ENCODE results near the gene FMN1. TPM values are rescaled to one million over a fixed set of nuclear protein-coding genes. Genes with fewer than 3 reads are reported as not detected.

Gene FMN1
- total RNA-seq, 1 donor from 2014 or later: 4.0 TPM

DNA sequence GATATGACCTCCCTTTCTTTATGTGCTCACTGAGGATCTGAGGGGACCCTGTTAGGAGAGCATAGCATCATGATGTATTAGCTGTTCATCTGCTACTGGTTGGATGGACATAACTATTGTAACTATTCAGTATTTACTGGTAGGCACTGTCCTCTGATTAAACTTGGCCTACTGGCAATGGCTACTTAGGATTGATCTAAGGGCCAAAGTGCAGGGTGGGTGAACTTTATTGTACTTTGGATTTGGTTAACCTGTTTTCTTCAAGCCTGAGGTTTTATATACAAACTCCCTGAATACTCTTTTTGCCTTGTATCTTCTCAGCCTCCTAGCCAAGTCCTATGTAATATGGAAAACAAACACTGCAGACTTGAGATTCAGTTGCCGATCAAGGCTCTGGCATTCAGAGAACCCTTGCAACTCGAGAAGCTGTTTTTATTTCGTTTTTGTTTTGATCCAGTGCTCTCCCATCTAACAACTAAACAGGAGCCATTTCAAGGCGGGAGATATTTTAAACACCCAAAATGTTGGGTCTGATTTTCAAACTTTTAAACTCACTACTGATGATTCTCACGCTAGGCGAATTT lies 461.8 kb downstream of the FMN1 start:
- Mint-ChIP-seq H3K4me1 (ENCODE audit: low read depth) (peaks cover 54% of the 10 kb centered on the region), H3K27ac (ENCODE audit: unreplicated experiment) (peak overlapping the region; percentile 84), H3K27me3 (ENCODE audit: low read depth) (no peaks in the 10 kb centered on the region), H3K9me3 (ENCODE audit: low read depth) (peaks cover 5% of the 10 kb centered on the region), H3K4me3 (ENCODE audit: unreplicated experiment) (peak overlapping the region; percentile 35), H3K36me3 (ENCODE audit: low read depth) (peaks cover 12% of the 10 kb centered on the region)
- DNase-seq (ENCODE audit: low spot score): no peak
- TF ChIP-seq CTCF (IDR thresholded peaks at IDR 0.05): no peak

GRCh38 chr15:32730677-32731654 lies 463.5 kb downstream of the FMN1 start:
- peak; percentile 88 for DNase-seq (ENCODE audit: low spot score)
- H3K27me3 Mint-ChIP-seq (ENCODE audit: low read depth): no peaks in the 10 kb centered on the region
- peaks cover 13% of the 10 kb centered on the region for H3K9me3 Mint-ChIP-seq (ENCODE audit: low read depth)
- H3K27ac Mint-ChIP-seq (ENCODE audit: unreplicated experiment): peak overlapping the region; percentile 78
- H3K4me3 Mint-ChIP-seq (ENCODE audit: unreplicated experiment): no peak overlapping the region
- peaks cover 19% of the 10 kb centered on the region for H3K36me3 Mint-ChIP-seq (ENCODE audit: low read depth)
- no peak for TF ChIP-seq CTCF (IDR thresholded peaks at IDR 0.05)
- H3K4me1 Mint-ChIP-seq (ENCODE audit: low read depth): peaks cover 49% of the 10 kb centered on the region

DNA sequence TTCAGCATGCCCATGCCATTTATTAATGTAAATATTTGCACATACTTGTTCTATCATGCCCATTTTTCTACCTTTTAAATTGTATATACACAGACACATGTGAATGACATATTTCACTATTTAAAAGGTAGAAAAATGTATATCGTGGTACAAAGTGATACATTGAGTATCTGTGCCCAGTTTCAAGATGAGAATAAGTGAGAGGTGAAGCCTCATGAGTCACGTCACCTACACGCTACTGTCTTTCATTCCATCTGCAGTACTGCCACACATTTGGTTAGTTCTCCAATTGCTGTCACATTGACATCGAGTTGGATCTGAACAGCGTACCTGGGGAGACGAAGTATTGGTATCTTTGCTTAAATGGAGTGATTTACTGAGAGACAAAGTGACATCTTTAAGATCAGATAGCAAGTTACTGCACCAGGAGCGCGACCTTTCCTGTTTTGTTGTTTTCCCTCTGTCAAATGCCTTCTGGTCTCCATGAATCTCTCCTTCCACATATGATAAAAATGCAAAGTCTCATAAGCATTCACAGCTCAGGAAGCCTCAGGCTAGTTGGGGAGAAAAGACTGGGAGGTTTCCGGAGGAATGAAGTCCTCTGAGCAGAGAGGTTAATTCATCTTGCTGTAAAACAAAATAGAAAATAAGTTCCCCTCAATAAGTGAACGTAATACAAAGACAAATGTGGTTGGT lies 464.7 kb downstream of the FMN1 start:
- TF ChIP-seq CTCF (IDR thresholded peaks at IDR 0.05): no peak
- Mint-ChIP-seq H3K27ac (ENCODE audit: unreplicated experiment) (peak overlapping the region; percentile 29), H3K9me3 (ENCODE audit: low read depth) (peaks cover 17% of the 10 kb centered on the region), H3K36me3 (ENCODE audit: low read depth) (peaks cover 21% of the 10 kb centered on the region), H3K4me3 (ENCODE audit: unreplicated experiment) (no peak overlapping the region), H3K4me1 (ENCODE audit: low read depth) (peaks cover 43% of the 10 kb centered on the region), H3K27me3 (ENCODE audit: low read depth) (no peaks in the 10 kb centered on the region)
- no peak for DNase-seq (ENCODE audit: low spot score)

- H3K9me3 Mint-ChIP-seq (ENCODE audit: low read depth): peaks cover 15% of the 10 kb centered on the region
- DNase-seq (ENCODE audit: low spot score): no peak
- peaks cover 47% of the 10 kb centered on the region for H3K4me1 Mint-ChIP-seq (ENCODE audit: low read depth)
- peak overlapping the region; percentile 19 for H3K27ac Mint-ChIP-seq (ENCODE audit: unreplicated experiment)
- H3K36me3 Mint-ChIP-seq (ENCODE audit: low read depth): peaks cover 17% of the 10 kb centered on the region
- TF ChIP-seq CTCF (IDR thresholded peaks at IDR 0.05): no peak
- H3K4me3 Mint-ChIP-seq (ENCODE audit: unreplicated experiment): no peak overlapping the region
- H3K27me3 Mint-ChIP-seq (ENCODE audit: low read depth): no peaks in the 10 kb centered on the region
Measured at GRCh38 chr15:32723171-32723948, 471.2 kb downstream of the FMN1 start.

Measured in chondrocyte (in vitro differentiated cells).